Subcutaneous abdominal adipose tissue (tissue), 5 donors: ENCODE data around the gene NAP1L5.

Source experiments
- H3K27ac ChIP-seq: one replicate; pipeline ENCODE4 v1.7.0; 2013; ENCODE audit warnings: low read depth, mild to moderate bottlenecking, inconsistent platforms, low read length, moderate library complexity
- H3K27me3 ChIP-seq, 5 donors: one replicate each; pipeline ENCODE4 v1.7.0; 2013; ENCODE audit warnings: low read length in 5 of 5, inconsistent platforms in 1 of 5; ENCODE audit not compliant: control insufficient read depth in 5 of 5, insufficient read depth in 4 of 5
- H3K36me3 ChIP-seq, 5 donors: one replicate each; pipeline ENCODE4 v1.7.0; 2013; ENCODE audit warnings: low read length in 5 of 5; ENCODE audit not compliant: control insufficient read depth in 5 of 5, insufficient read depth in 5 of 5
- H3K4me1 ChIP-seq, 5 donors: one replicate each; pipeline ENCODE4 v1.7.0; 2013; ENCODE audit warnings: low read length in 5 of 5, mild to moderate bottlenecking in 3 of 5, moderate library complexity in 1 of 5; ENCODE audit not compliant: control insufficient read depth in 5 of 5, insufficient read depth in 5 of 5
- H3K4me3 ChIP-seq, 5 donors: one replicate each; pipeline ENCODE4 v1.7.0; 2013; ENCODE audit warnings: low read length in 5 of 5, low read depth in 1 of 5
- H3K9ac ChIP-seq, 5 donors: one replicate each; pipeline ENCODE4 v1.7.0; 2013; ENCODE audit warnings: low read length in 5 of 5, mild to moderate bottlenecking in 4 of 5, moderate library complexity in 3 of 5
- H3K9me3 ChIP-seq, 5 donors: one replicate each; pipeline ENCODE4 v1.7.0; 2013; ENCODE audit warnings: low read length in 5 of 5; ENCODE audit not compliant: control insufficient read depth in 5 of 5
- donor health status: healthy.
- donor health status: healthy.
- donor health status: healthy.
- donor health status: healthy.
- donor health status: healthy.

NAP1L5 gene

GRCh38 chr4:88725986-88726385 is 28.4 kb upstream of the NAP1L5 start:
- H3K36me3 ChIP-seq, result peaks cover 15 to 73% (median 59%) of the 10 kb centered on the region in 5 donors
- H3K27ac ChIP-seq, result peak overlapping the region; percentile 76
- no peak overlapping the region for H3K9ac ChIP-seq
- H3K27me3 ChIP-seq, result no peaks in the 10 kb centered on the region
- H3K4me1 ChIP-seq, result peaks cover 12 to 80% (median 67%) of the 10 kb centered on the region in 5 donors
- H3K9me3 ChIP-seq, result no peaks in the 10 kb centered on the region
- no peak overlapping the region for H3K4me3 ChIP-seq

GRCh38 chr4:88725143-88725542 is 27.5 kb upstream of the NAP1L5 start:
- Histone ChIP-seq H3K4me1 (peaks cover 16 to 89% (median 75%) of the 10 kb centered on the region in 5 donors), H3K9ac (no peak overlapping the region), H3K27me3 (no peaks in the 10 kb centered on the region), H3K36me3 (peaks cover 14 to 68% (median 50%) of the 10 kb centered on the region in 5 donors), H3K27ac (peak overlapping the region; percentile 76), H3K4me3 (no peak overlapping the region), H3K9me3 (no peaks in the 10 kb centered on the region)

- Histone ChIP-seq H3K27ac (peak overlapping the region; percentile 76), H3K36me3 (peaks cover 8 to 63% (median 43%) of the 10 kb centered on the region in 5 donors), H3K27me3 (no peaks in the 10 kb centered on the region), H3K4me1 (peaks cover 16 to 87% (median 74%) of the 10 kb centered on the region in 5 donors), H3K4me3 (no peak overlapping the region), H3K9ac (no peak overlapping the region), H3K9me3 (no peaks in the 10 kb centered on the region)
These were observed 26.8 kb upstream of the NAP1L5 start for GRCh38 chr4:88724406-88724805.

DNA sequence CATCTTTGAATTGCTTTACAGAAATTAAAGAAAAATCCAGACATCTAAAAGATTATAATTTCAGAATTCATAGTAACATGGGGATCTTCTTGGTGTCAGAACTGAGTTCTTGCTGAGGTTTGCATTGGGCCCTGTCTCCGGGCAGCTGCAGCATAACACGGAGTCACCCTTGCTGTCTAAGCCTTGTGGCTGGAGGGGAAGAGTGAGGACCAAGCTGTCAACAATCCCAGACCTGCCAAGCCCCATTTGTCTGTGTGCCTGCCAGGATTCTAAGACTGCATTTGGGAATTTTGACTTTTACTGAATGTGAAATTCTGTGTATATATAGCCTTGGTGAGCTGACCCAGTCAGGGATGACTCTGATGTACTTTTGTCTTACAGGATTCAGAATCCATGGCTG is 25.2 kb upstream of the NAP1L5 start:
- peak overlapping the region; percentile 76 for H3K27ac ChIP-seq
- H3K27me3 ChIP-seq, result no peaks in the 10 kb centered on the region
- H3K9ac ChIP-seq, result no peak overlapping the region
- H3K9me3 ChIP-seq, result peaks cover 2 to 7% (median 7%) of the 10 kb centered on the region in 5 donors
- H3K36me3 ChIP-seq, result peaks cover 11 to 55% (median 39%) of the 10 kb centered on the region in 5 donors
- peaks cover 13 to 73% (median 61%) of the 10 kb centered on the region in 5 donors for H3K4me1 ChIP-seq
- no peak overlapping the region for H3K4me3 ChIP-seq

DNA sequence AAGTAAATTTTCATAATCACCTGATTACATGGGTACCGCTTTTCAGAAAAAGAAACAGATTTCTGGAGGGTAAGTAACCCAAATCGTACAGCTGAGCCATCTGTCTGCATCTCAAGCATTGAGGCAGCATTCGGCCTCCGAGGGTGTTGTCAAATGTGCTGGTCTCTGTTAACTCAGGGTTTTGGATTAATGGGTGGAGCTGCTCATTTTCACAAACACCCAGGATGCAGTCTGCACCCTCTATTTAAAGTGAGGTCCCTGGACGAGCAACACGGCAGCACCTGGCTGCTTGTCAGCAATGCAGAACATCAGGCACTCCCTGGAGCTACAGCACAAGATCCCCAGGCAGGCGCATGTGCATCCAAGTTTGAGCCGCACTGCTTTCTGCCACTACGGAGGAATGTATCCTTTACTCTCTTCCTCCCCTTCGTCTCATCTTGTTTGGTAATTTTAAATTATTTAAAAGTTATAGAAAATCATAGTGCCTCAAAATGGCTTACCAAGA is 24.7 kb upstream of the NAP1L5 start:
- H3K4me3 ChIP-seq, result no peak overlapping the region
- H3K9ac ChIP-seq, result no peak overlapping the region
- peak overlapping the region; percentile 76 for H3K27ac ChIP-seq
- H3K36me3 ChIP-seq, result peaks cover 16 to 54% (median 35%) of the 10 kb centered on the region in 5 donors
- peaks cover 7 to 12% (median 10%) of the 10 kb centered on the region in 5 donors for H3K9me3 ChIP-seq
- H3K27me3 ChIP-seq, result no peaks in the 10 kb centered on the region
- H3K4me1 ChIP-seq, result peaks cover 10 to 68% (median 57%) of the 10 kb centered on the region in 5 donors

- H3K27me3 ChIP-seq, result no peaks in the 10 kb centered on the region
- H3K27ac ChIP-seq, result peak overlapping the region; percentile 76
- peaks cover 12 to 20% (median 17%) of the 10 kb centered on the region in 5 donors for H3K9me3 ChIP-seq
- H3K4me1 ChIP-seq, result peaks cover 10 to 53% (median 48%) of the 10 kb centered on the region in 5 donors
- H3K9ac ChIP-seq, result no peak overlapping the region
- peaks cover 15 to 48% (median 30%) of the 10 kb centered on the region in 5 donors for H3K36me3 ChIP-seq
- no peak overlapping the region for H3K4me3 ChIP-seq
These were observed 23.1 kb upstream of the NAP1L5 start for GRCh38 chr4:88720451-88721428.

DNA sequence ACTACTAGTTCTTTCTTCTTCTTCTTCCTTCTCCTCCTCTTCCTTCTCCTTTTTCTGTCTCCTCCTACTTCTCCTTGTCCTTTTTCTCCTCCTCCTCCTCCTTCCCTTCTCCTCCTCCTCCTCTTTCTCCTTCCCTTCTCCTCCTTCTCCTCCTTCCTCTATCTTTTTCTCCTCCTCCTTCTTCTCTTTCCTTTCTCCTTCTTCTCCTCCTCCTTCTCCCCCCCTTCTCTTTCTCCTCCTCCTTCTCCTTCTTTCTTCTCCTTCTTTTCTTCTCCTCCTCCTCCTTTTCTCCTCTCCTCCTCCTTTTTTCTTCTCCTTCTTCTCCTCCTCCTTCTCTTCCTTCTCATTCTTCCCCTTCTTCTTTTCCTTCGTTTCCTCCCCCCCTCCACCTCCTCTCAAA is 21.8 kb upstream of the NAP1L5 start:
- H3K9ac ChIP-seq, result no peak overlapping the region
- H3K4me1 ChIP-seq, result peaks cover 10 to 42% (median 40%) of the 10 kb centered on the region in 5 donors
- peaks cover 11 to 42% (median 23%) of the 10 kb centered on the region in 5 donors for H3K36me3 ChIP-seq
- no peak overlapping the region for H3K4me3 ChIP-seq
- no peaks in the 10 kb centered on the region for H3K27me3 ChIP-seq
- H3K9me3 ChIP-seq, result peaks cover 12 to 21% (median 17%) of the 10 kb centered on the region in 5 donors
- H3K27ac ChIP-seq, result no peak overlapping the region

GRCh38 chr4:88718098-88718497 is 20.5 kb upstream of the NAP1L5 start:
- peaks cover 11 to 33% (median 18%) of the 10 kb centered on the region in 5 donors for H3K36me3 ChIP-seq
- H3K4me1 ChIP-seq, result peaks cover 10 to 32% (median 30%) of the 10 kb centered on the region in 5 donors
- peak overlapping the region in 2 of 5 donors; percentile 7 to 20 for H3K4me3 ChIP-seq
- no peaks in the 10 kb centered on the region for H3K27me3 ChIP-seq
- H3K27ac ChIP-seq, result no peak overlapping the region
- peaks cover 12 to 21% (median 17%) of the 10 kb centered on the region in 5 donors for H3K9me3 ChIP-seq
- no peak overlapping the region for H3K9ac ChIP-seq

DNA sequence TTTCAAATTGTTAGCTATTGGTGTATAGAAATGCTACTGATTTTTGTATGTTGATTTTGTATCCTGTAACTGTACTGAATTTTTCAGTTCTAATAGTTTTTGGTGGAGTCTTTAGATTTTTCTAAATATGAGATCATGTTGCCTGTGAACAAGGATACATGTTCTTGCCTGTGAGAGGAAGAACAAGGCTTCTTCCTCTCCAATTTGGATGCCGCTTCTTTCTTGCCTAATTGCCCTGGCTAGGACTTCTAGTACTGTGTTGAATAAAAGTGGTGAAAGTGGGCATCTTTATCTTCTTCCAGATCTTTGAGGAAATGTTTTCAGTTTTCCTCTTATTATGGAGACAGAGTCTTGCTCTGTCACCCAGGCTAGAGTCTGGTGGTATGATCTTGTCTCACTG is 16.2 kb upstream of the NAP1L5 start:
- Histone ChIP-seq H3K4me3 (no peak overlapping the region), H3K4me1 (peaks cover 0 to 3% (median 0%) of the 10 kb centered on the region in 5 donors), H3K9me3 (peaks cover 12 to 21% (median 17%) of the 10 kb centered on the region in 5 donors), H3K27me3 (no peaks in the 10 kb centered on the region), H3K27ac (no peak overlapping the region), H3K9ac (no peak overlapping the region), H3K36me3 (peaks cover 19 to 33% (median 29%) of the 10 kb centered on the region in 5 donors)

DNA sequence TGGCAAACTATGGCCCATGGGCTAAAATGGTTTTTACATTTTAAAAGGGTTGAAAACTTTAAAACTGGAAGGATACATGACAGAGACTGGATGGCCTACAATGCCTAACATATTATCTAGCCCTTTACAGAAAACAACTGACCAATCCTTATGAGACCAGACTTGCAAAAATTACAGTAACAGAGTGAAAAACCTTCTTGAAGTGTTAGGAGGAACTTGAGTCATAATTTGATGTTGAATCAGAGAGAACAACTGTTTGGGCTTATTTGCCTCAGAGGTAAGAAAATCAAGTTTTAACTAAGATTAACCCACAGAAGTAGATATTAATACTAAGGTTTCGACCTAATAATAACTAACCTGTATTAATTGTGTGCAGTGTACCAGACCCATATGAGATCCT is 12.4 kb upstream of the NAP1L5 start:
- H3K27me3 ChIP-seq, result no peaks in the 10 kb centered on the region
- peaks cover 0 to 2% (median 0%) of the 10 kb centered on the region in 5 donors for H3K9me3 ChIP-seq
- no peak overlapping the region for H3K9ac ChIP-seq
- H3K36me3 ChIP-seq, result peaks cover 14 to 30% (median 26%) of the 10 kb centered on the region in 5 donors
- no peak overlapping the region for H3K27ac ChIP-seq
- no peak overlapping the region for H3K4me3 ChIP-seq
- peaks cover 0 to 11% (median 8%) of the 10 kb centered on the region in 5 donors for H3K4me1 ChIP-seq
